Colon (tissue), 2 donors: ENCODE data around the gene RPUSD3.
"Not testable (repeated sequence)": the region's sequence is repeated elsewhere in the genome, so short reads cannot be mapped to it uniquely, and the experiment has no call there.

Experiments
- FAIRE-seq: peaks from 2 replicates; lab custom pipeline; 2012; peaks lifted over from hg19 to GRCh38; lab: Jason Lieb, UNC
- donor health status: control.
- donor health status: control.

The RPUSD3 gene

GRCh38 chr3:9864200-9864927 lies 20.6 kb upstream of the RPUSD3 start:
- FAIRE-seq = no peak

GRCh38 chr3:9863058-9863772 lies 19.4 kb upstream of the RPUSD3 start:
- no peak for FAIRE-seq

- FAIRE-seq = no peak
Observed at GRCh38 chr3:9862391-9863057, 18.7 kb upstream of the RPUSD3 start.

GRCh38 chr3:9861626-9862130 lies 17.9 kb upstream of the RPUSD3 start:
- no peak for FAIRE-seq

GRCh38 chr3:9861201-9861600 lies 17.4 kb upstream of the RPUSD3 start:
- no peak for FAIRE-seq

- FAIRE-seq = no peak
Observed at GRCh38 chr3:9859530-9860025, 15.8 kb upstream of the RPUSD3 start.

- FAIRE-seq = no peak
Observed at GRCh38 chr3:9855594-9855993, 11.8 kb upstream of the RPUSD3 start.

- FAIRE-seq = not testable (repeated sequence)
Observed at GRCh38 chr3:9854291-9854940, 10.6 kb upstream of the RPUSD3 start.

- no peak for FAIRE-seq
Observed at GRCh38 chr3:9852528-9852927, 8.7 kb upstream of the RPUSD3 start.

- FAIRE-seq = not testable (repeated sequence)
Observed at GRCh38 chr3:9851926-9852325, 8.1 kb upstream of the RPUSD3 start.

- not testable (repeated sequence) for FAIRE-seq
Observed at GRCh38 chr3:9851383-9851782, 7.6 kb upstream of the RPUSD3 start.

GRCh38 chr3:9848860-9849259 lies 5.1 kb upstream of the RPUSD3 start:
- not testable (repeated sequence) for FAIRE-seq

- FAIRE-seq = not testable (repeated sequence)
Observed at GRCh38 chr3:9847870-9848269, 4.1 kb upstream of the RPUSD3 start.

GRCh38 chr3:9846931-9847488 lies 3.2 kb upstream of the RPUSD3 start:
- FAIRE-seq = no peak

- no peak for FAIRE-seq
Observed at GRCh38 chr3:9846231-9846630, 2.4 kb upstream of the RPUSD3 start.

- FAIRE-seq = no peak
Observed at GRCh38 chr3:9841015-9841414, 2.8 kb downstream of the RPUSD3 start.

- no peak for FAIRE-seq
Observed at GRCh38 chr3:9838856-9839255, 5.0 kb downstream of the RPUSD3 start.

GRCh38 chr3:9837701-9838582 lies 5.9 kb downstream of the RPUSD3 start:
- no peak for FAIRE-seq

GRCh38 chr3:9834520-9835380 lies 9.1 kb downstream of the RPUSD3 start:
- FAIRE-seq = no peak

- FAIRE-seq = no peak
Observed at GRCh38 chr3:9833078-9833477, 10.7 kb downstream of the RPUSD3 start.
